DMS114 treated with DMSO at 0.1 percent for 48 hours (cell line): Measurements from ENCODE around the gene OBP2A.

Experiments
- DNase-seq: peaks from one replicate; lab custom pipeline; 2025; ENCODE audit not compliant: unreplicated experiment; lab: John Stamatoyannopoulos, UW

OBP2A gene

DNA sequence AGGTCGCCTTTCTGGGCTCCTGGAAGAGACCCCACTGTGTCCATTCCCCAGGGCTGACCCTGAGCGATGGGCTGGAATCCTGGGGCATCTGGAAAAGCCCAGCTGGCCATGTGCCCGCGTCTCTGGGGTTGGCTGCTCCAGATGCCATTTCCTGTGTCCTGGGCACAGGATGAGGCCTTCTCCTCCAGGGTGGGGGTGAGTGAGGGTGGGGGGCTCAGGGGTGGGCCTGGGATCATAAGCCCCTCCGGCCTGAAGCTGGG is 46.3 kb downstream of the OBP2A start:
- DNase-seq, result no peak

GRCh38 chr9:135592625-135593024 is 46.7 kb downstream of the OBP2A start:
- DNase-seq, result no peak

- DNase-seq, result no peak
Measured at GRCh38 chr9:135596211-135596610, 50.3 kb downstream of the OBP2A start.
